Retinal pigment epithelial cell (primary cell): Measurements from ENCODE around the gene RFPL4AL1.

Experiments
- DNase-seq: peaks from one replicate; pipeline ENCODE4 v3.0.0-alpha.2; 2010; ENCODE audit warnings: low read depth
- H3K4me3 ChIP-seq: 2 replicates; pipeline ENCODE4 v1.5.1; 2011; ENCODE audit warnings: mild to moderate bottlenecking, low read length, control low read depth, moderate library complexity
- TF ChIP-seq, protein P1 (sequence below): conservative IDR thresholded peaks from 2 replicates; pipeline ENCODE4 v1.5.1; 2011; ENCODE audit warnings: low read depth, low read length, control low read depth, inconsistent platforms

Gene RFPL4AL1

DNA sequence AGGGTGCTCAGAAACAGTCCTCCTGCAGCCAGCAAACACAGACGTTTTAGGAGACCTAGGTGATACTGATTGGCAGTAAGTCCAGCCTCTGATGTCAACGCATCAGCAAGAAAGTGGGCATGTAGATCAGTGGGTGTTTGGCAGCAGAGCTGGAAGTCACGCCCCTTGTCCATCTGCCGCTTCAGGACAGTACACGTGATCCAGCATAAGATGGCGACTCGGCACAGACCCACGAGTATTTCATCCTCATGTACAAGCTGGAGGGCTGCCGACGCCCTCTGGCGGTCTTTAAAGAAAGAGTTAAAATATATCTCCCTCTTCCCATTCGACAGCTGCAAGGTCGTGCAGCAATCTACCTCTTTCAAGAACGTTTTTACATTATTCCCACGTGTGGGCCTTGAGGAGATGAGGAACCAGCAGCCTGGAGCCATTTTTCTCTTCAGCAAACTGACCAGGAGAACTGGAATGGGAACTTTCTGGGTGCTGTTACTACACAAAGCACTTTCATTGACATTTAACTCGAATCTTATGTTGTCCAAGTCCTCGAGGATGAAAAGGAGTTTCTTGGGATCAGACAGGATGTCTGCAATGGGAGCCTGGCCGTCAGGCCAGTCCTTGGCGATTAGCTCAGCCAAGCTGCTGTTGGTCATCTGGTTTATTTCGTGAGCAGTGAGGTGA lies 40.6 kb downstream of the RFPL4AL1 start:
- DNase-seq = no peak

DNA sequence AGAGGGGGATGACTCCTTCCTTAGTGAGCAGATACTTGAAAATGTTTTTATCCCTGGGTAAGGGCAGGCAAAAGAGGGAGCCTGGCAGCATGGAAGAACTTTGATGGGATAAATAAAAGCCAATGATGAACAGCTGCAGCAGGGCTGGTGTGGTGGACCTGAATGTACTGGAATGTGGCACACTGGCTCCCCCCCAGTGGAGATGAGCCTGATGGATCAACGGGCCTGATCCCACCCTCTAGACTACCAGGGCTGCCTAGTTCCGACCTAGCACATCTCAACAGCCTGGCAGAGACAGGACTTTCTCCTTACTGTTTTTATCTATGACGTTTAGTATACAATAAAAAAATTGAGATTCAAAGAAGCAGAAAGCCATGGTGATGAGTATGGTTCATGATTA lies 42.4 kb downstream of the RFPL4AL1 start:
- TF ChIP-seq, protein P1, sequence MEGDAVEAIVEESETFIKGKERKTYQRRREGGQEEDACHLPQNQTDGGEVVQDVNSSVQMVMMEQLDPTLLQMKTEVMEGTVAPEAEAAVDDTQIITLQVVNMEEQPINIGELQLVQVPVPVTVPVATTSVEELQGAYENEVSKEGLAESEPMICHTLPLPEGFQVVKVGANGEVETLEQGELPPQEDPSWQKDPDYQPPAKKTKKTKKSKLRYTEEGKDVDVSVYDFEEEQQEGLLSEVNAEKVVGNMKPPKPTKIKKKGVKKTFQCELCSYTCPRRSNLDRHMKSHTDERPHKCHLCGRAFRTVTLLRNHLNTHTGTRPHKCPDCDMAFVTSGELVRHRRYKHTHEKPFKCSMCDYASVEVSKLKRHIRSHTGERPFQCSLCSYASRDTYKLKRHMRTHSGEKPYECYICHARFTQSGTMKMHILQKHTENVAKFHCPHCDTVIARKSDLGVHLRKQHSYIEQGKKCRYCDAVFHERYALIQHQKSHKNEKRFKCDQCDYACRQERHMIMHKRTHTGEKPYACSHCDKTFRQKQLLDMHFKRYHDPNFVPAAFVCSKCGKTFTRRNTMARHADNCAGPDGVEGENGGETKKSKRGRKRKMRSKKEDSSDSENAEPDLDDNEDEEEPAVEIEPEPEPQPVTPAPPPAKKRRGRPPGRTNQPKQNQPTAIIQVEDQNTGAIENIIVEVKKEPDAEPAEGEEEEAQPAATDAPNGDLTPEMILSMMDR = no peak
- H3K4me3 ChIP-seq = no peak overlapping the region
- no peak for DNase-seq

More for the DNA sequence above, 40.6 kb downstream of the RFPL4AL1 start:
- TF ChIP-seq, protein P1 = no peak
- no peak overlapping the region for H3K4me3 ChIP-seq

DNA sequence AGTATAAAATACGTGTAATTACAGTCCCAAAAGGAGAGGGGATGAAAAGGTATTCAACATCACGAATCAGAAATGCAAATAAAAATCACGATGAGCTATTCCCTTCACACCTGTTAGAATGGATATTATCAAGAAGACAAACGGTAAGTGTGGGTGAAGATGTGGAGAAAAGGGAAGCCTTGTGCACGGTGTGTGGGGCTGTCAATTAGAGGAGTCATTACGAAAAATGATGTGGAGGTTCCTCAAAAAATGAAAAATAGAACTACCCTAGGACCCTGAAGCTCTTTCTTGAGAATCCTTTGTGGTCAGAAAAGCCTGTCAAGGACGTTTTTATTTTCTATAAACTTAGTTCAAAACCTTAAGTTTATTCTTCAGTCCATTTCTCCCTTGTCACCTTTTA lies 43.5 kb downstream of the RFPL4AL1 start:
- TF ChIP-seq, protein P1 = no peak
- H3K4me3 ChIP-seq = no peak overlapping the region
- no peak for DNase-seq

DNA sequence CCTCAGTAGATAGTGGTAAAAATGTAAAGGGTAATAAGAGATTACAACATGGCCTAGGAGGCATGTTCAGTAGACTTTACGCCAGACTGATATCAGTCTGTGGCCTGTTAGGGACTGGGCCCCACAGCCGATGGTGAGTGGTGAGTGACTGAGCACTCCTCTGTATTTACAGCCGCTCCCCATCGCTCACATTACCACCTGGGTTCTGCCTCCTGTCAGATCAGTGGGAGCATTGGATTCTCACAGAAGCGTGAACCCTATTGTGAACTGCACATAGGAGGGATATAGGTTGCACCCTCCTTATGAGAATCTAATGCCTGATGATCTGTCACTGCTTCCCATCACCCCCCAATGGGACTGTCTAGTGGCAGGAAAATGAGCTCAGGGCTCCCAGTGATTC lies 45.0 kb downstream of the RFPL4AL1 start:
- no peak for DNase-seq
- TF ChIP-seq, protein P1 = no peak
- H3K4me3 ChIP-seq = no peak overlapping the region

DNA sequence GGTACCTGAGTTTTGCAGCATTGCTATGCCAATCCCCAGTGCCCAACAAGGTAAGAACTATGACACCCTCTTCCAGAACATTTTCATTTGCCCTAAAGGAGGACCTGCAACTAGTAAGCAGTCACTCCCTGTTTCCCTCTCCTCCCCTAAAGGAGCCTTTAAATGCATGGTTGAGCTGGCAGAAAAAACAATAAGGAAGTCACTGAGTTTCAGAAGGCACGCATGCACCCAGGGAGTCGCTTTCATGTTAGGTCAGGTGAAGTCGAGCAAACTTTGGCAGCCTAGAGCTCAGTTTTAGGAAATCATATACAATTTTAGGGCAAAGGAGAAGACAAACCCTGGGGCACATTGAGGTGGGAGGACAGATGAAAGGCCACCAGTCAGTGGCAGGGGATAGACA lies 51.1 kb downstream of the RFPL4AL1 start:
- H3K4me3 ChIP-seq = no peak overlapping the region
- TF ChIP-seq, protein P1 = no peak
- no peak for DNase-seq
